Cardiac muscle cell (in vitro differentiated cells and primary cell): Measurements from ENCODE around the gene TIAM2. TPM values are rescaled to one million over a fixed set of nuclear protein-coding genes. Genes with fewer than 3 reads are reported as not detected.

ENCODE experiments used
- DNase-seq, 2 donors: peaks; one replicate each; pipeline versions ENCODE4 v3.0.0 to v3.0.0-alpha.2; 2010 to 2017; ENCODE audit warnings: low read depth in 1 of 2, low spot score in 1 of 2
- H3K27ac ChIP-seq: fragments of 200-600 bp; sonication (generic); 2 replicates; pipeline ENCODE4 v1.5.1; 2016
- H3K27me3 ChIP-seq: fragments of 200-600 bp; sonication (generic); 2 replicates; pipeline ENCODE4 v1.6.0; 2016; ENCODE audit warnings: control low read depth
- H3K36me3 ChIP-seq: fragments of 200-600 bp; sonication (generic); 2 replicates; pipeline ENCODE4 v1.5.1; 2016; ENCODE audit warnings: control low read depth
- H3K4me1 ChIP-seq: fragments of 200-600 bp; sonication (generic); 2 replicates; pipeline ENCODE4 v1.8.1; 2017; ENCODE audit warnings: low read depth, mild to moderate bottlenecking, mixed run types
- H3K4me3 ChIP-seq: fragments of 200-600 bp; sonication (generic); 2 replicates; pipeline ENCODE4 v1.5.1; 2016; ENCODE audit warnings: mild to moderate bottlenecking
- H3K9me3 ChIP-seq: fragments of 200-600 bp; sonication (generic); 2 replicates; pipeline ENCODE4 v1.5.1; 2017; ENCODE audit warnings: low read depth, mild to moderate bottlenecking, control low read depth
- polyA plus RNA-seq: library from polyadenylated mRNA; unstranded; fragments of >200 nt; fragmentation: Nextera tagmentation; extraction: Ambion mirVana; gene quantifications from 2 replicates; pipeline ENCODE4 v1.2.1, GENCODE V29; 2016
- total RNA-seq: library from RNA; depleted of rRNA; stranded (reverse); fragments of >200 nt; gene quantifications from 2 replicates; pipeline ENCODE4 v1.2.3, GENCODE V29; 2016
- TF ChIP-seq, protein P1 (sequence below): IDR thresholded peaks from 2 replicates; pipeline ENCODE4 v1.5.1; 2012; ENCODE audit warnings: low read depth, mild to moderate bottlenecking, low read length

TIAM2 gene
- total and polyA plus RNA-seq, 2 experiments from 2014 or later: 3.9 to 12.4 TPM

DNA sequence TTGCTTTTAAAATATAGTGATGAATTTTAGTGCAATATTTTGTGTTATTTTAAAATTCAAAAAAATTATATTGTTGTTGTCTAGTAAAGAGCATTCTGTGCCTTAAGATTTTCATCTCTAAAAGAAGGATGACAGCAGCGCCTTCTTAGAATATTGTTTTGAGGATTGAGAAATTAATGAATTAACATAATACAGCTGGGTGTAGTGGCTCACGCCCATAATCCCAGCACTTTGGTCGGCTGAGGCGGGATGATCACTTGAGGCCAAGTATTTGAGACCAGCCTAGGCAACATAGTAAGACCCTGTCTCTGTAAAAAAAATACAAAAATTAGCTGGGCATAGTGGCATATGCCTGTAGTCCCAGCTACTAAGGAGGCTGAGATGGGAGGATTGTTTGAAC is 6.8 kb downstream of the TIAM2 start:
- Histone ChIP-seq H3K27me3 (peaks cover 26% of the 10 kb centered on the region), H3K4me3 (no peak overlapping the region), H3K4me1 (no peaks in the 10 kb centered on the region), H3K9me3 (no peaks in the 10 kb centered on the region), H3K36me3 (no peaks in the 10 kb centered on the region), H3K27ac (no peak overlapping the region)
- DNase-seq: no peak
- TF ChIP-seq, protein P1, sequence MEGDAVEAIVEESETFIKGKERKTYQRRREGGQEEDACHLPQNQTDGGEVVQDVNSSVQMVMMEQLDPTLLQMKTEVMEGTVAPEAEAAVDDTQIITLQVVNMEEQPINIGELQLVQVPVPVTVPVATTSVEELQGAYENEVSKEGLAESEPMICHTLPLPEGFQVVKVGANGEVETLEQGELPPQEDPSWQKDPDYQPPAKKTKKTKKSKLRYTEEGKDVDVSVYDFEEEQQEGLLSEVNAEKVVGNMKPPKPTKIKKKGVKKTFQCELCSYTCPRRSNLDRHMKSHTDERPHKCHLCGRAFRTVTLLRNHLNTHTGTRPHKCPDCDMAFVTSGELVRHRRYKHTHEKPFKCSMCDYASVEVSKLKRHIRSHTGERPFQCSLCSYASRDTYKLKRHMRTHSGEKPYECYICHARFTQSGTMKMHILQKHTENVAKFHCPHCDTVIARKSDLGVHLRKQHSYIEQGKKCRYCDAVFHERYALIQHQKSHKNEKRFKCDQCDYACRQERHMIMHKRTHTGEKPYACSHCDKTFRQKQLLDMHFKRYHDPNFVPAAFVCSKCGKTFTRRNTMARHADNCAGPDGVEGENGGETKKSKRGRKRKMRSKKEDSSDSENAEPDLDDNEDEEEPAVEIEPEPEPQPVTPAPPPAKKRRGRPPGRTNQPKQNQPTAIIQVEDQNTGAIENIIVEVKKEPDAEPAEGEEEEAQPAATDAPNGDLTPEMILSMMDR: no peak

DNA sequence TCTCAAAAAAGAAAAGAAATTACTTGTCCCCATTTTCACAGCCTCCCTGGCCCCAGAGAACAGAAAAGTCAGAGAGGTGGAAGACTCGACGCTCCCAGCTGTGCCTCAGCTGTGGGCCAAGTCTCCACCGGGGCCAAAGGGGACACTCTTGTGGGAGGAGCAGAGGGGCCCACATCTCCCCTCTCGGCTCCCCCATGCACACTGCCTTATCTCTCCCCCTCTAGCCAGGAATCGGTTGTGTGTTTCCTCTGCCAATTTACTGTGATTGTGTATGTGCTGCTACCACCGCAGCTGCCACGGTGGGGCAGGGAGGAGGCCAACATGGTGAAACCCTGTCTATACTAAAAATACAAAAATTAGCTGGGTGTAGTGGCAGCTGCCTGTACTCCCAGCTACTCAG is 8.4 kb downstream of the TIAM2 start:
- no peaks in the 10 kb centered on the region for H3K4me1 ChIP-seq
- H3K36me3 ChIP-seq: no peaks in the 10 kb centered on the region
- peaks cover 15% of the 10 kb centered on the region for H3K27me3 ChIP-seq
- no peak overlapping the region for H3K4me3 ChIP-seq
- DNase-seq: peak in 1 of 2 donors; percentile 42
- TF ChIP-seq, protein P1: no peak
- no peaks in the 10 kb centered on the region for H3K9me3 ChIP-seq
- H3K27ac ChIP-seq: no peak overlapping the region

DNA sequence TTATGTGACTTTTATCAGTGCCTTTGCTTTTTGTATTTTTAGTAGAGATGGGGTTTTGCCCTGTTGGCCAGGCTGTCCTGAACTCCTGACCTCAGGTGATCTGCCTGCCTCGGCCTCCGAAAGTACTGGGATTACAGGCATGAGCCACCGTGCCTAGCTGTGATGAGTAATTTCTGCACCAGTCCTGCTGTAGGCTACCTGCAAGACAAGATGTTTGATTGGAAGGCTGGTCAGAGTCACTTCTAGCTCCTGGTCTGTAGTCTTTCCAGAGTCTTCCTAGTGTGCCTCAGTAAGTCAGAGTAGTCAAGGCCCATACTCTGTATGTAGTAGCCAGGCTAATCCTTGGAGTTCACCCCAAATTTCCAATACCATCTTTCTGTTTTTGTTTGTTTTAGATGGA is 8.9 kb downstream of the TIAM2 start:
- Histone ChIP-seq H3K27ac (no peak overlapping the region), H3K4me1 (no peaks in the 10 kb centered on the region), H3K4me3 (no peak overlapping the region), H3K36me3 (no peaks in the 10 kb centered on the region), H3K9me3 (no peaks in the 10 kb centered on the region), H3K27me3 (peaks cover 11% of the 10 kb centered on the region)
- DNase-seq: no peak
- TF ChIP-seq, protein P1: no peak

DNA sequence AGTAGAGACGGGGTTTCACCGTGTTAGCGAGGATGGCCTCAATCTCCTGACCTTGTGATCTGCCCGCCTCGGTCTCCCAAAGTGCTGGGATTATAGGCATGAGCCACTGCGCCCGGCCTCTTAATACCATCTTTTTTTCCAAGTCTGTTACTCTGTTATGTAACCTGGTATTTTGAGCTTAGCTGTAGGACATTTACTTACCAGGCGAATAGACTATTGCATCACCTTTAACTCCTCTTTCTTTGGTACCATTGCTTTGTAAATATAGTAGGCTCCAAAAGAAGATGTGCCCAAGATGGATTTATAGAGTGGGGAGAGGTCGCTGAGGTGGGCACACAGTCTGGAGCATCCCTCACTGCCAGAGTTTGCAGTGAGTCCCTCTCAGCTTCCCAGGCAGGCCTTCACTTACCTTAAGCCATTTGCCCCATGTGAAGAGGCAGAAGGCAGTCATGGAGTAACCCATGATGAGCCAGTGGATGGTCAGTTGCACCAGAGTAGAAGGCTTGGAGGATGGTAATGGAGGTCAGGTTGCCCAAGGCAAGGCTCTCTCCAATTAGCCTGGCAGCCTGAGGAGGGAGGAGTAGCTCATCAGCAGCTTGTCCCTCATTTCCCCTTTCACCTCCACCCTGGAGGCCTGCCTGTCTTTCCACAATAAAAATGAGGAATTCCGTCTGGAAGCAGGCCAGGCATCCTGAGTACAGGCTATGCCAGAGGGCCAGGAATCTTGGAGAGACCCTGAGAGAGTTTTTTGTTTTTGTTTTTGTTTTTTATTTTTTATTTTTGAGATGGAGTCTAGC is 9.7 kb downstream of the TIAM2 start:
- DNase-seq: no peak
- Histone ChIP-seq H3K36me3 (no peaks in the 10 kb centered on the region), H3K4me1 (no peaks in the 10 kb centered on the region), H3K9me3 (no peaks in the 10 kb centered on the region), H3K27ac (no peak overlapping the region), H3K27me3 (peaks cover 11% of the 10 kb centered on the region), H3K4me3 (no peak overlapping the region)
- TF ChIP-seq, protein P1: no peak

DNA sequence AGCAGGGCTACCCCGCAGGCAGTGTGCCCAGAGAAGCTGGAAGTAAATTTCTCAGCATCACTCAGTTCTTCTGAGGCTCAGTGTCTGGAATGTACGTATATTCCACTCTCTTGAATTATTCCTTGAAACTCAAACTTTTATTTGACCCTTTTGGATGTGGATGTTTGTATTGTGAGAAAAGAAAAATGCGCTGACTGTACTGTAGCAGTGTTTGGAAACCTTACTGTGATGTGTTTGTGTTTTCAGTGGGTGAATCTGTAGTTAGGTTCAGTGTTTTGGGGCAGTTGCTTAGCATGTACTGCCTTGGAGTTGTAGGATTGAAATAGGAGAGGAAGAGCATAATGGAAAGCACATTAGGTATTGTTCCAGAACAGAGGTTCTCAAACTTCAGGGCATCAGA is 13.5 kb downstream of the TIAM2 start:
- Histone ChIP-seq H3K9me3 (no peaks in the 10 kb centered on the region), H3K4me1 (no peaks in the 10 kb centered on the region), H3K27me3 (peaks cover 9% of the 10 kb centered on the region), H3K4me3 (no peak overlapping the region), H3K27ac (no peak overlapping the region), H3K36me3 (no peaks in the 10 kb centered on the region)
- TF ChIP-seq, protein P1: no peak
- DNase-seq: no peak
